ENCODE results near the gene TPRG1L. TPM values are rescaled to one million over a fixed set of nuclear protein-coding genes. Genes with fewer than 3 reads are reported as not detected.

Gene TPRG1L
- total RNA-seq, 4 donors from 2014 or later: 27.9 to 44.7 (median 33.2) TPM

DNA sequence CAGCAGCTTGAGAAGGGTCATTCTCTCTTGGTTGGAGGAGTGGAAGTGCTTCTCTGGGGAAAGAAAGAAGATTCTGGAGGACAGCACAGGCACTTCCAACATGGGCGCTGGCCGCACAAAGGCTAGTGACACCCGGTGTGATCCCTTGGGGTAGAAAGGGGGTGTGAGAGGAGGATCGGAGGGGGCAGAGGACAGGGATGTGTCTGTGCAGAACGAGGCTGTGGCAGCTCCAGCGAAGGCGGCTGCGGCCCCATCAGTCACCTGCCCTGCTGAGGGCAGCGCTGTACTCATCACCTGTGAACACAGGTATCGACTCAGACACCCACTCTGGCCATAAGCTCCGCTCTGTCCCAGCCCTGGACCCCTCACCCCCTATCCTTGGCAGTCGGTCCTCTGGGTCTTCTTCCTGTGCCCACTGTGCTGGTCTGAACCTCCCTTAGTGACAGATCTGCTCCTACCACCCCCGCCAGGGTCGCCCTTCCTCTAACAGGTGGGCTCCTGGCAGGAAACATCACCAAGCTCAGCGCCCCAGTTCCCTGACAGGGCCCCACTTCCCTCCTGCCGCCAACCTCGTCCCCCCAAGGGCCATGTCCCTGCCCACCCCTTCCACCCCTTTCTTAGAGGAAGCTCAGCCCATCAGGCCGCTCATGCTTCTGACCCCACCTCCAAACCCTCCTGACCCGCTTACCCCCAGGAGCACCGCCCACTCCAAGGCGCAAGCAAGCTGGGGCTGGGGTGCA lies 47.6 kb downstream of the TPRG1L start:
- peaks cover 0 to 65% (median 0%) of the 10 kb centered on the region in 4 donors for H3K27me3 ChIP-seq
- H3K4me3 ChIP-seq: no peak overlapping the region
- no peak for DNase-seq

DNA sequence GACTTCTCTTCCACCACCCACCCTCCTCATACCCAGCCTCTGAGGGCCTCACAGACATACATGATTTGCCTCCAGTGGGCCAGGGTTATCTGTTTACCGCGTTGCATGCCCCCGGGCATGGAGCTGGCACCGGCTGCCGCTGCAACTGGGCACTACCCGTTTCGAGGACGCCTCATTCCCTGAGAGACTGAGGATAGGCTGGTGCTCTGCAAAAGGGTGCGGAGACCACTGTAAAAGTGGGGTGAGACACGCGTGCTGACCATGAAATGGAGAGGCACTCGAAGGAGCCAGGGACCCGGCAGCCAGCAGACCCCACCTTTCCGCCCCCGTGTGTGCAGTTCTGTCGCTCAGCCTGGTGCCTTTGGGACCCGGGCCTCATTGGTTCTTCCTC lies 48.2 kb downstream of the TPRG1L start:
- WGBS, 2 donors: 70 to 79% methylated on average over 9 to 16 of the region's 17 CpGs
- DNase-seq: no peak
- TF ChIP-seq, protein P1, sequence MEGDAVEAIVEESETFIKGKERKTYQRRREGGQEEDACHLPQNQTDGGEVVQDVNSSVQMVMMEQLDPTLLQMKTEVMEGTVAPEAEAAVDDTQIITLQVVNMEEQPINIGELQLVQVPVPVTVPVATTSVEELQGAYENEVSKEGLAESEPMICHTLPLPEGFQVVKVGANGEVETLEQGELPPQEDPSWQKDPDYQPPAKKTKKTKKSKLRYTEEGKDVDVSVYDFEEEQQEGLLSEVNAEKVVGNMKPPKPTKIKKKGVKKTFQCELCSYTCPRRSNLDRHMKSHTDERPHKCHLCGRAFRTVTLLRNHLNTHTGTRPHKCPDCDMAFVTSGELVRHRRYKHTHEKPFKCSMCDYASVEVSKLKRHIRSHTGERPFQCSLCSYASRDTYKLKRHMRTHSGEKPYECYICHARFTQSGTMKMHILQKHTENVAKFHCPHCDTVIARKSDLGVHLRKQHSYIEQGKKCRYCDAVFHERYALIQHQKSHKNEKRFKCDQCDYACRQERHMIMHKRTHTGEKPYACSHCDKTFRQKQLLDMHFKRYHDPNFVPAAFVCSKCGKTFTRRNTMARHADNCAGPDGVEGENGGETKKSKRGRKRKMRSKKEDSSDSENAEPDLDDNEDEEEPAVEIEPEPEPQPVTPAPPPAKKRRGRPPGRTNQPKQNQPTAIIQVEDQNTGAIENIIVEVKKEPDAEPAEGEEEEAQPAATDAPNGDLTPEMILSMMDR (IDR thresholded peaks at IDR 0.05): no peak
- TF ChIP-seq POLR2A (IDR thresholded peaks at IDR 0.05): no peak

More for the DNA sequence above, 47.6 kb downstream of the TPRG1L start:
- no peaks in the 10 kb centered on the region for H3K36me3 ChIP-seq
- intact Hi-C loops (cut with DNase I): no loop called here
- no peak overlapping the region for H3K27ac ChIP-seq
- no peaks in the 10 kb centered on the region for H3K9me3 ChIP-seq
- 72 to 85% methylated on average over 13 to 17 of the region's 21 CpGs for WGBS, 2 donors
- TF ChIP-seq POLR2A (IDR thresholded peaks at IDR 0.05): no peak
- TF ChIP-seq, protein P1 (IDR thresholded peaks at IDR 0.05): no peak
- H3K4me1 ChIP-seq: peaks cover 8 to 29% (median 12%) of the 10 kb centered on the region in 3 donors

DNA sequence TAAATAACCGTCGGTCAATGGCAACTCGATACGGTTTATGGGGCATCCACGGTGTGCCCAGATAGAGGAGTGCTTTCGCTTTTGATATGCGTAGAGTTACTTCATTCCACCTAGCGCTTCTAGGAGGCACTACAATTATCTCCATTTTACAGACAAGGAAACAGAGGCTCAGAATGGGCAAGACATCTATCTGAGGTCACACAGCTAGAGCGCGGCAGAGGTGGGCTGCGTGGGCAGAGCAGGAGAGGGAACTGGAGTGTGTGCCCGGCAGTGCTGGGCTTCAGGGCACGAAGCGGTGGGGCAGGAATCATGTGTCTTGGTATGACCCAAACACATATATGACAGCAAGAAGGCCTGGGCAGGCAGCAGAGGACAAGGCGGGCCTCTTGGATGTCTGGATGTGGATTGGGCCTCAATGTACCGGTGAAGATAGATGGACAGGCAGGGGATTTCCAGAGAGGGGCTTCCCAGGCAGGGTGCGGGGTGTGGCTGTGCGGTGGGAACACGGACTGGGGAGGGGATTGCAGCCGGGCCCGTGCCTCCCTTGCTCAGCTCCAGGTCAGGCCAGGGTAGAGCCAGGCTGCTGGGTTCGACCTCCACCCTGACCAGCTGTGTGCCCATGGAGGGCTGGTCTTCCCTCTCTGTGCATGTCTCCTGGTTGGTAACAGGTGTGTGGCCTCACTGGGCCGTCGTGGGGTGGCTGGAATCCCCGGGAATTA lies 48.7 kb downstream of the TPRG1L start:
- peaks cover 7 to 28% (median 11%) of the 10 kb centered on the region in 3 donors for H3K4me1 ChIP-seq
- DNase-seq: no peak
- intact Hi-C loops (cut with DNase I): no loop called here

More for the DNA sequence above, 48.2 kb downstream of the TPRG1L start:
- no peak overlapping the region for H3K27ac ChIP-seq
- intact Hi-C loops (cut with DNase I): no loop called here
- no peak overlapping the region for H3K4me3 ChIP-seq
- no peaks in the 10 kb centered on the region for H3K36me3 ChIP-seq
- peaks cover 0 to 59% (median 0%) of the 10 kb centered on the region in 4 donors for H3K27me3 ChIP-seq
- peaks cover 8 to 29% (median 12%) of the 10 kb centered on the region in 3 donors for H3K4me1 ChIP-seq
- H3K9me3 ChIP-seq: no peaks in the 10 kb centered on the region

DNA sequence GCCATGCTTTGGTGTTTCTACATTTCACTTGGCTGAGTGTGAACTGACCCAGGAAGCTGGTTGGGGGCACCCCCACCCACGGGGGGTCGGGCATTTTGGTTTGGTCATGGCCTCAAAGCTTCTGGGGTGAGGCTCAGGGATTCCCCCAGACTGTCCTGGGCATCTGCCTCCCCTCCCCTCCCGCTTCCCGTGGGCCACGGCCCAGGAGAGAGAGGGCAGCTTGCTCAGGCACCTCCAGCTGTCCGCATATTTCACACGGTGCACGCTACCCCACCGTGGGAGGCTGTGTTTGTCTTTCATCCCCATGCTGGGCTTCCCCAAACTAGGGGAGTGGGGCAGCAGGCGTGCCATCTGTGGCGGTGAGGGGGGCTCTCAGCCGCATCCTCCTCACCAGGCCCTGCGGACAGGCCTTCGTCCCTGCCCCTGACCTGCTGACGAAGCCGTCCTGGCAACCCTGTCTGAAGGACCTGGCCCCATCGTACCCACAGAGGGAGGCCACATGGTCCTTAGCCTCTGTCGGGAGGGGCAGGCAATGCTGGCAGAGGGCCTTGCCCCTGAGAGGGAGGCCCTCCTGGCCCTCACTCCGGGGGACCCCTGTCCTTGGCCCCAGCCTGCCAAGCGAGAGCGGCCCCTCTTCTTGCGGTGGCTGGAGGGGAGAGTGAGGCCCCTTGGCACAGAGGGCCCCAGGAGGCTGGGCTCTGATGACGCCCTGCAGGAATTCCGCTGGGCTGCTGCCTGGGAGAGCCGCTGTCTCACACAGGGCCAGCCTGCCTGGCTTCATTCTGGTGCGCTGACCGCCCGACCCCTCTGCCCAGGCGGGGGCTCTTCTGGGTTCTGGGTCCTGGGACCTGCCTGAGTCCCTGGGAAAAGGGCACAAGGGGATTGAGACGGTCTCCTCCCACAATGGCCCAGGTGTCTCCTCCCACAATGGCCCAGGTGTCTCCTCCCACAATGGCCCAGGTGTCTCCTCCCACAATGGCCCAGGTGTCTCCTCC lies 49.6 kb downstream of the TPRG1L start:
- Histone ChIP-seq H3K27ac (no peak overlapping the region), H3K36me3 (no peaks in the 10 kb centered on the region), H3K4me1 (peaks cover 0 to 23% (median 4%) of the 10 kb centered on the region in 3 donors), H3K9me3 (no peaks in the 10 kb centered on the region), H3K4me3 (peak overlapping the region in 3 of 4 donors; percentile 11 to 21 (median 16)), H3K27me3 (peaks cover 0 to 55% (median 0%) of the 10 kb centered on the region in 4 donors)
- 40% methylated on average over 1 to 2 of the region's 30 CpGs for WGBS, 2 donors
- TF ChIP-seq, protein P1 (IDR thresholded peaks at IDR 0.05): no peak
- no peak for TF ChIP-seq POLR2A (IDR thresholded peaks at IDR 0.05)
- intact Hi-C loops (cut with DNase I): no loop called here
- no peak for DNase-seq

More for the DNA sequence above, 48.7 kb downstream of the TPRG1L start:
- H3K4me3 ChIP-seq: no peak overlapping the region
- TF ChIP-seq POLR2A (IDR thresholded peaks at IDR 0.05): no peak
- TF ChIP-seq, protein P1 (IDR thresholded peaks at IDR 0.05): no peak
- H3K27ac ChIP-seq: no peak overlapping the region
- peaks cover 0 to 56% (median 0%) of the 10 kb centered on the region in 4 donors for H3K27me3 ChIP-seq
- no peaks in the 10 kb centered on the region for H3K36me3 ChIP-seq
- no peaks in the 10 kb centered on the region for H3K9me3 ChIP-seq
- 75 to 82% methylated on average over 17 of the region's 25 CpGs for WGBS, 2 donors

Data from esophagus squamous epithelium (tissue), 5 donors.